Tibial nerve (tissue), 4 donors: ENCODE measurements around the gene TANK.

ENCODE experiments used
- CTCF ChIP-seq, 5 experiments: fragments of 200-600 bp in 3 of 5; fragments of 450-650 bp in 2 of 5; sonication (generic) in 3 of 5; IDR thresholded peaks; one replicate each; pipeline ENCODE4 v1.5.1; 2016 to 2019; ENCODE audit warnings: antibody characterized with exemption in 5 of 5, mild to moderate bottlenecking in 3 of 5, moderate library complexity in 2 of 5
- EP300 ChIP-seq, 2 donors: sonication (generic); formaldehyde crosslinking; IDR thresholded peaks; one replicate each; pipeline ENCODE4 v1.6.1; 2017; ENCODE audit warnings: antibody characterized with exemption in 2 of 2, mild to moderate bottlenecking in 1 of 2

GRCh38 chr2:161245261-161245553 is 85.0 kb downstream of the TANK start:
- TF ChIP-seq EP300 (IDR thresholded peaks at IDR 0.05) (no peak), CTCF (IDR thresholded peaks at IDR 0.05) (no peak)
